CD4-positive, alpha-beta T cell treated with Interleukin-1 beta for 1 hour (primary cell): ENCODE data around the gene RNF112.
"Not testable (repeated sequence)": the region's sequence is repeated elsewhere in the genome, so short reads cannot be mapped to it uniquely, and the experiment has no call there.

Experiments
- DNase-seq, 2 donors: peaks; one replicate each; pipeline ENCODE4 v3.0.0-alpha.2; 2020 to 2022

The RNF112 gene

GRCh38 chr17:19449656-19450055 lies 38.6 kb downstream of the RNF112 start:
- no peak for DNase-seq

- no peak for DNase-seq
Observed at GRCh38 chr17:19453296-19453695, 42.3 kb downstream of the RNF112 start.

GRCh38 chr17:19454074-19454473 lies 43.0 kb downstream of the RNF112 start:
- DNase-seq, result no peak

- no peak for DNase-seq
Observed at GRCh38 chr17:19456016-19456927, 45.2 kb downstream of the RNF112 start.

- no peak for DNase-seq
Observed at GRCh38 chr17:19457046-19457445, 46.0 kb downstream of the RNF112 start.

- DNase-seq, result no peak
Observed at GRCh38 chr17:19457830-19458271, 46.8 kb downstream of the RNF112 start.

- DNase-seq, result not testable (repeated sequence)
Observed at GRCh38 chr17:19458481-19458880, 47.4 kb downstream of the RNF112 start.

GRCh38 chr17:19459018-19459655 lies 48.1 kb downstream of the RNF112 start:
- DNase-seq, result not testable (repeated sequence)

GRCh38 chr17:19460700-19461099 lies 49.7 kb downstream of the RNF112 start:
- DNase-seq, result no peak

GRCh38 chr17:19461116-19461515 lies 50.1 kb downstream of the RNF112 start:
- no peak for DNase-seq

GRCh38 chr17:19461681-19462080 lies 50.6 kb downstream of the RNF112 start:
- DNase-seq, result no peak

- DNase-seq, result not testable (repeated sequence)
Observed at GRCh38 chr17:19462456-19463035, 51.5 kb downstream of the RNF112 start.

GRCh38 chr17:19464031-19465026 lies 53.3 kb downstream of the RNF112 start:
- DNase-seq, result no peak
